ENCODE data around the gene AIFM3.
A peak's percentile ranks its signal among the peaks of the same experiment; 100 is the strongest.
"Not testable (repeated sequence)": the region's sequence is repeated elsewhere in the genome, so short reads cannot be mapped to it uniquely, and the experiment has no call there.

Gene AIFM3

DNA sequence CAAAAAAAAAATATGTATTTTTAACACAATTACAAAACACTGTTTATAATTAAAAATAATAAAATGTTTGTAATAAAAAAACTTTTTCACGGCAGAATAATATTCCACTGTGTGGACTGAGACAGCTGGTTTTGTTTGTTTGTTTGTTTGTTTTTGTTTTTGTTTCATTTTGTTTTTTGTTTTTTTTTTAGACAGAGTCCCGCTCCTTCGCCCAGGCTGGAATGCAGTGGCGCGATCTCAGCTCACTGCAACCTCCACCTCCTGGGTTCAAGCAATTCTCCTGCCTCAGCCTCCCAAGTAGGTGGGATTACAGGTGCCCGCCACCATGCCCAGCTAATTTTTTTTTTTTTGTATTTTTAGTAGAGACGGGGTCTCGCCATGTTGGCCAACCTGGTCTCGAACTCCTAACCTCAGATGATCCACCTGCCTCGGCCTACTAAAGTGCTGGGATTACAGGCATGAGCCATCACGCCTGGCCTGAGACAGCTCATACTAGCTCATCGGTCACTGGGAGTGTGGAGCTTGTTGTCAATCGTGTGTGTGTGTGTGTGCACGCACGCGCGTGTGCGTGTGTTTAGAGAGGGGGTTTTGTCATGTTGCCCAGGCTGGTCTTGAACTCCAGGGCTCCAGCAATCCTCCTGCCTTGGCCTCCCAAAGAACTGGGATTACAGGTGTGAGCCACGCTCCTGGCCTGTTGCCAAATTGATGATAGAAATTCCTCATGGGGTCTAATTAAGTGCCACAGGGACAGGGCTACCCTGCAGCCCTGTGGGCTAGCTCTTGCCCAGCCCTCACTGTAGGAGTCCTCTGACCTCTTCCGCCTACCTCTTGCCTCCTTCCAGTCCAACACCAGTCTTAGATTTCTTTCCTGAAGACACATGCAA is 7.2 kb upstream of the AIFM3 start:
- no peak for DNase-seq

GRCh38 chr22:20960609-20961008 is 6.4 kb upstream of the AIFM3 start:
- DNase-seq, result no peak

DNA sequence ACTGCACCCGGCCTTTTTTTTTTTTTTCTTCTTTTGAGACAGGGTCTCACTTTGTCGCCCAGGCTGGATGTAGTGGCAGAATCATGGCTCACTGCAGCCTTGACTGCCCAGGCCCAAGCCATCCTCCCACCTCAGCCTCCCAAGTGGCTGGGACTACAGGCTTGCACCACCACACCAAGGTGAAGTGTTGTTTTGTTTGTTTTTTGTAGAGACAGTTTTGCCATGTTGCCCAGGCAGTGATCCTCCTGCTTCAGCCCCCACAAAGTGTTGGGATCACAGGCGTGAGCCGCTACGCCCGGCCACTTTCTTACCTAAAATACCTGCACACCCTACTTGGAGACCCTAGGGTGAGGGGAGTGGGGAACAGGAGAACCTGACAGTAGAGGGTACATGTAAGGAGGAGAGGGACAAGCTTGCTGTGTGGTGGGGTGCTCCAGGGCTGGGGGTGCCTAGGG is 4.5 kb upstream of the AIFM3 start:
- no peak for DNase-seq

DNA sequence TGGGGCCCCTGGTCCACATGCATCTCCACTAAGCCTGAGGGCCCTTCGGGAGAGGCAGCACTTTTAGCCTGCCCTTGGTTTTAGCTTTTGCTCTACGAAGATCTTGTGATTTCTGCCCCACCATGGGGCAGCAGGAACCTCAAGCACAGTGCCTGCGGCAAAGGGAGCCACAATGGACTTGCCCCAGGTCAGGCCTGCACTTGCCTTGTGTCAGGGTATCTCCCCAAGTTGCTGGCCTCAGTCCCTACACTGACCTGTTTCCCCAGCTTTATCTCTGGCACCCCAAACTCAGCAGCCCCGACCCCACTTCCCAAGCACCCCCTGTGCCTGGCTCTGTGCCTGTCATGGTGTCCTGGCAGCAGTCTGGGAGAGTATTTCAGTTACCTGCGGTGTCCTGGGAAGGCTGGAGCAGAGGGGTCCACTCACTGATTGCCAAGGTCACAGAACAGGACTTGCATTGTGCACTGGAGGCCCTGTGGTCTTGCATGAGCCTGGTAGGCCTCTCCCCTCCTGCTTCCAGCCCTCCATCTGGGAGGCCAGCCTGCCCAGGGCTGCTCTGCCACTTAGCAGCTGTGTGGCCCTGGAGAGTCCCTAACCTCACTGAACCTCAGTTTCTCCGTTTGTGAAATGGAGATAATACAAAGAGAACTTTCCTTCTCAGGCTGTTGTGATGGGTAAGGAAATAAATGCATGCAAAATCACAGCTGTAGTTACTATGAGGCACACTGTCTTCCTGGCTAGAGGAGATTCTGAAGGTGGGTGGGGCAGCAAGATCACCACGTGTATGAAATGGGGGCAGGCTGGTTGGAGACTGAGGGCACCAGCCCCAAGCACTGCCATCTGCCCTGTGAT is 3.6 kb upstream of the AIFM3 start:
- DNase-seq, result no peak

- DNase-seq, result no peak
These were observed 2.8 kb upstream of the AIFM3 start for GRCh38 chr22:20964090-20964798.

- DNase-seq, result no peak
These were observed 2.3 kb upstream of the AIFM3 start for GRCh38 chr22:20964799-20965103.

- DNase-seq, result no peak
These were observed 1.8 kb upstream of the AIFM3 start for GRCh38 chr22:20965104-20965887.

DNA sequence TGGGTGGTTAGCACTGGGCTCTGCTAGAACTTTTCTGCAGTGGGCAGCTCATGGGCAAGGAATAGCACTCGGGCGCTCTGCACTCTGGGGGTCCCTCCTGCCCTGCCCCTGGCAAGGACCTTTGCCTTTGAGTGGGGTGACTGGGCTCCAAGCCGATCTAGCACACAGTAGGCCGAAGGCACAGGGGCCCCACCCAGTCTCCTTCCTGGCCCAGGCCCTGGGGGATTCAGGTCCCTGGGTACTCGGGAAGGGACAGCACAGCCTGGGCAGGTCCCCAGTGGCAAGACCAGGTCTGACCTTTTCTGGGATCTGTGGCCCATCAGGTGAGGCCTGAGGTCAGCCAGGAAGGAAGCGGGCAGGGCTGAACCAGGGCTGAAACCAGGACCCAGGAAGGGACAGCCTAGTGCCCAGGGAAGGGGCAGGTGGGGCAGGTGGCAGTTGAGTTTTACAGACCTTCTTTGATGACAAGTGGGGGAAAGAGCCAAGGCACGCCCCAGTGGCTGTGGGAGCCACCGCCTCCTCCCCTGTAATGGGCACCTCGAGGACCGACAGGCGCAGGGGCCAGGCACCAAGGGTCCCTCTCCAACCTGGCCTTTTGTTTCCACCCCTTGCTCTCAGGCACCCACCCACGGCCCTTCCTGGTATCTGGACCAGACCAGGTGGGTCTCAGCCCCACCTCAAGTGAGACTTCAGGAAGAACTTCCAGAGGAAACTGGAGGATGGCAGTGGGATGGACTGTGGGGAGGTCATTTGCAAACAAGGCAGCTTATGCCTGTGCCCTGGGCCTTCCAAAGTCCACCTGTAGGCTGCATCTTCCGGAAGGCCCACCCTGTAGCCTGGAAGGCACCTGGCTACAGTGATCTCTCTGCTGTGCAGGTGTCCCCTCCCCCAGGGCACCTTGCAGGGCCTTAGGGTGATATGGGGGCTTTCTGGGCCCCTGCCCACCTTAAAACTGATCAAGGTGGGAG is 883 bp upstream of the AIFM3 start:
- no peak for DNase-seq

DNA sequence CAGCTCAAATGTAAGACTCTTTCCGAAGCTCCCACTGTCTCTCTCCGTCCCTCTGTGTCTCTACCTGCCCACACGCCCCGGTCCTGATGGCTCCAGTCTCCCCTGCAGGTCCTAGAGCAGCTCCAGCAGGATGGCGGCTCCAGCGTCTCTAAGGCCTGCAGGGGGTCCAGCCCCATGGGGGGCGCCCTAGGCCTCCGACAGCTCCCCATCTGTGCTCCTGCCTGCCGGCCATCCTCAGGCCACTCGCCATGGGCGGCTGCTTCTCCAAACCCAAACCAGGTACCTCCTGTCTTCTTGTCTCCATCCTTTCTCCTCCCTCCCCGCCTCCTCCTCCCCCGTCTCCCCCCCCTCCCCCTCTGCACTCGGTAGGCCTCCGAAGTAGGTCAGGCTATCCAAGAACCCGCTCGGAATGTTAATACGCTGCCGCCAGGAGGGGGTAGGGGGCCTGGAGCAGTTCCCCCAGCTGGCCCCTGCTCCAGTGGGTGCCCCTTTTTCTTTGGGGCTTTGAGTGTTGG is 699 bp downstream of the AIFM3 start:
- DNase-seq, result peak; percentile 23

DNA sequence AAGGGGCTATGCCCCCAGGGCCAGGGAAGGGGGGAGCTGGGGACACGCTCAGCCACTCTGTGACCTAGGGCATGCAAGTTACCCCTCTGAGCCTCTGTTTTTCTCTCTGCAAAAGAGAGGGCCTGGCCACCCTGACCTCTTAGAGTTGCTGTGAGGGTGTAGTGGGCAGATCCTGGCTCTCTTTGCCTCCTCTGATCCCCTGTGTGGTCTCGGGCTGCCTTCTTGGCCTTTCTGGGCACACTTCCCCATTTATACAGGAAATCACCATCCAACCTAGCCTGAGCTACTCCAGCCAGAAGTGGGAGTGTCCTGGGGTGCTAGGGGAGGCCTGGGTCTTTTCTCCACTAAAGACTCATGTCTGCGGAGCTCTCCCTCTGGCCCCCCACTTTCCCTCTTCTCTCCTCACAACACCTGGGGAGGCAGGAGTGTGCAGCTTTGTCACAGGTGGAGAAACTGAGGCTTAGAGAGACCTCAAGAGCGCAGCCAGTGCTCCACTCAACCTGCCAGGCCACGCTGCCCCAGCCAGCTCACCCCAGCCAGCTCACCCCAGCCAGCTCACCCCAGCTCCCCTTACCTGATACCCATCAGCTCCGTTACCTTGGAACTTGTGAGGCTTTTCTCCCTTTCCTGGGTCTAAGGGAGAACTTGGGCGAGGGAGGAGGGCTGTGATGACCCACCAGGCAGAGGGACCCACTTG is 1.4 kb downstream of the AIFM3 start:
- no peak for DNase-seq

GRCh38 chr22:20970939-20971657 is 4.0 kb downstream of the AIFM3 start:
- DNase-seq, result no peak

GRCh38 chr22:20972014-20972694 is 5.1 kb downstream of the AIFM3 start:
- DNase-seq, result not testable (repeated sequence)

GRCh38 chr22:20972933-20973577 is 6.0 kb downstream of the AIFM3 start:
- no peak for DNase-seq

- no peak for DNase-seq
These were observed 6.7 kb downstream of the AIFM3 start for GRCh38 chr22:20973634-20974286.

DNA sequence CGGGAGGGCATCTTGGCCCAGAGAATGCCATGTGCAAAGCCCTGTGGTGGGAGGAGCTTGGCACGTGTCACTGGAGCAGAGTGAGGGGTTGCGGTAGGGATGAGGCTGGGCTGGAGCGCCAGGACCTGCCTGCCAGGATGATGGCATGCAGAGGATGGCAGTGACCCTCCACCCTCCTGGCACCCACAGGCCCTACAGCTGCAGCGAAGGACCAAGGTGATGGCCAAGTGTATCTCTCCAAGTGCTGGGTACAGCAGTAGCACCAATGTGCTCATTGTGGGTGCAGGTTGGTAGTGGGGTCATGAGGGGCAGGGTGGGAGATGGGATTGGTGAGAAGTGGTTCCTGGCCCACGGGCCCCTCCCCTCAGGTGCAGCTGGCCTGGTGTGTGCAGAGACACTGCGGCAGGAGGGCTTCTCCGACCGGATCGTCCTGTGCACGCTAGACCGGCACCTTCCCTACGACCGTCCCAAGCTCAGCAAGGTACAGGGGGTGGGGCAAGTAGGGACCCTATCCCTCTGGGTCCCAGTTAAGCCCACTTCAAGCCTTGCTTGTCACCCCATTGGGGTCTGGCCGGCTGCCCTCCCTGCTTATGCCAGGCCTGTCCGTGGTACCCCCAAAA is 7.4 kb downstream of the AIFM3 start:
- no peak for DNase-seq

- DNase-seq, result no peak
These were observed 8.7 kb downstream of the AIFM3 start for GRCh38 chr22:20975541-20976290.
